Esophagus squamous epithelium (tissue), 5 donors: Measurements from ENCODE around the gene SLC38A11. TPM values are rescaled to one million over a fixed set of nuclear protein-coding genes. Genes with fewer than 3 reads are reported as not detected.

Experiments used
- DNase-seq: peaks from one replicate; lab custom pipeline; 2025; lab: John Stamatoyannopoulos, UW
- H3K27ac ChIP-seq, 4 donors: fragments of 200-600 bp; sonication (generic); one replicate each; pipeline ENCODE4 v1.5.1; 2016 to 2019; ENCODE audit warnings: mild to moderate bottlenecking in 1 of 4
- H3K27me3 ChIP-seq, 4 donors: fragments of 200-600 bp; sonication (generic); 1 replicate in 3 of 4; 2 replicates in 1 of 4; pipeline versions ENCODE4 v1.5.1 to v1.6.0; 2017 to 2021; ENCODE audit warnings: antibody characterized with exemption in 1 of 4
- H3K36me3 ChIP-seq, 3 donors: fragments of 200-600 bp; sonication (generic); one replicate each; pipeline ENCODE4 v1.5.1; 2016 to 2019
- H3K4me1 ChIP-seq, 3 donors: fragments of 200-600 bp; sonication (generic); one replicate each; pipeline ENCODE4 v1.5.1; 2017 to 2019
- H3K4me3 ChIP-seq, 4 donors: fragments of 200-600 bp; sonication (generic); 1 replicate in 3 of 4; 2 replicates in 1 of 4; pipeline ENCODE4 v1.5.1; 2016 to 2019; ENCODE audit warnings: mild to moderate bottlenecking in 2 of 4, moderate library complexity in 1 of 4
- H3K9me3 ChIP-seq, 3 donors: fragments of 200-600 bp; sonication (generic); one replicate each; pipeline ENCODE4 v1.5.1; 2016 to 2019
- CTCF ChIP-seq, 6 experiments: fragments of 450-650 bp in 4 of 6; fragments of 200-600 bp in 2 of 6; sonication (generic) in 2 of 6; IDR thresholded peaks; one replicate each; pipeline ENCODE4 v1.5.1; 2016 to 2019; ENCODE audit warnings: antibody characterized with exemption in 6 of 6, mild to moderate bottlenecking in 4 of 6, moderate library complexity in 4 of 6
- POLR2A ChIP-seq, 4 donors: fragments of 450-650 bp; IDR thresholded peaks; one replicate each; pipeline ENCODE4 v1.6.1; 2017; ENCODE audit warnings: antibody characterized with exemption in 4 of 4, mild to moderate bottlenecking in 4 of 4, moderate library complexity in 3 of 4
- WGBS, 2 donors: methylation state at CpG; one replicate each; pipeline ENCODE4 v1.1.5; 2018; 5-methylcytosine and 5-hydroxymethylcytosine counted together
- intact Hi-C: fragments of 100-400 bp; cut with DNase I; formaldehyde crosslinking; loops from one replicate; pipeline ENCODE4 v1.15.0; 2022
- total RNA-seq, 4 donors: library from RNA; depleted of rRNA; stranded (reverse); fragments of >200 nt; gene quantifications; one replicate each; pipeline ENCODE4 v1.1.0, GENCODE V29; 2016
- donor health status: DM: yes; HTN: yes; CAD: no.

SLC38A11 gene
- total RNA-seq, 4 donors from 2014 or later, result 0.47 to 2.5 (median 0.66) TPM; not detected in 1

GRCh38 chr2:164964700-164965099 is 9.4 kb upstream of the SLC38A11 start:
- Histone ChIP-seq H3K27me3 (no peaks in the 10 kb centered on the region), H3K27ac (no peak overlapping the region), H3K4me1 (peaks cover 0 to 10% (median 4%) of the 10 kb centered on the region in 3 donors), H3K9me3 (no peaks in the 10 kb centered on the region), H3K36me3 (no peaks in the 10 kb centered on the region), H3K4me3 (no peak overlapping the region)
- no peak for DNase-seq
- 72 to 75% methylated on average over 1 of the region's 1 CpG for WGBS, 2 donors
- intact Hi-C loops, result no loop called here
- no peak for TF ChIP-seq POLR2A (IDR thresholded peaks at IDR 0.05)
- no peak for TF ChIP-seq CTCF (IDR thresholded peaks at IDR 0.05)

- no peak for TF ChIP-seq CTCF (IDR thresholded peaks at IDR 0.05)
- no peak for TF ChIP-seq POLR2A (IDR thresholded peaks at IDR 0.05)
- no peaks in the 10 kb centered on the region for H3K9me3 ChIP-seq
- H3K27ac ChIP-seq, result no peak overlapping the region
- 51 to 73% methylated on average over 2 of the region's 2 CpGs for whole genome bisulfite sequencing, 2 donors
- peaks cover 0 to 5% (median 0%) of the 10 kb centered on the region in 3 donors for H3K4me1 ChIP-seq
- H3K36me3 ChIP-seq, result no peaks in the 10 kb centered on the region
- intact Hi-C loops, result no loop called here
- DNase-seq, result no peak
- H3K4me3 ChIP-seq, result no peak overlapping the region
- peaks cover 0 to under 1% (median 0%) of the 10 kb centered on the region in 4 donors for H3K27me3 ChIP-seq
Observed at GRCh38 chr2:164960159-164960558, 4.8 kb upstream of the SLC38A11 start.

DNA sequence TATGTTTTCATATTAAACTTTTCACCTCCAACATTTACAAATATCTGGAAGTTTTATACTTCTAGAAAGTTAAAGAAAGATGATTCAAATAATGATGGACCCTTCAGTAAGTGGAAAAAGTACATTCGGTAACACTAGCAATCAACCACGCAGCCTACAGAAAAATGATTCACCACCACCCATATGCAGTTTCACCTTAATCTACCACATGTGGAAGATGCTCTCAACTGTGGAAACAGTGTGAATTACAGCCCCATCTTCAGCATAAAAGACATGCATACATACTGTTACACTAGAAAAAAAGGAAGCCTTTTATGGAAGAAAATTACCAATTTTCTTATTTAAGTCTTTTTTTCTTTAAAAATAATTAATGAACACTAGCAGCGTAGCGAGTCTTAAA is 1.1 kb downstream of the SLC38A11 start:
- DNase-seq, result no peak
- H3K9me3 ChIP-seq, result no peaks in the 10 kb centered on the region
- no peak overlapping the region for H3K27ac ChIP-seq
- H3K4me3 ChIP-seq, result peak overlapping the region in 1 of 4 donors; percentile 41
- peaks cover 0 to 11% (median 3%) of the 10 kb centered on the region in 3 donors for H3K4me1 ChIP-seq
- TF ChIP-seq POLR2A (IDR thresholded peaks at IDR 0.05) (no peak), CTCF (IDR thresholded peaks at IDR 0.05) (no peak)
- intact Hi-C loops, result no loop called here
- peaks cover 0 to 21% (median 0%) of the 10 kb centered on the region in 4 donors for H3K27me3 ChIP-seq
- 86 to 90% methylated on average over 4 of the region's 4 CpGs for WGBS, 2 donors
- no peaks in the 10 kb centered on the region for H3K36me3 ChIP-seq

DNA sequence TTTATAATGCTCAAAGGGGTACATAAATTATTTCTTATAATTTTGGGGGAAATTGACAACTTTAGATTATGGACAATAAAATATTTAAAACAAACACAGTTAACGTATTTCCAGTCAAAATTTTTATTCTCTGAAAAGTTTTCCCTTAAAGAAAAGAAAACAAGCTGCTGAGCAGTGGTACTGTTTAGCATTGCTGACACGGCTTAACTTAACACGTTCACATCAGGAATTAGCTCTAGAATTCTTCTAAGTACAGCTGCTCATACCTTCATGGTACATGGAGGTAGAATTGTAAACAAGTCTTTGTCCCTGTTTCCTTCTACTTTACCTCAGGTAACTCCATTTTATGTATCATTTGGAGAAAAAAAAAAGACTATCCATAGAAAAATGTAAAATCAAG is 2.0 kb downstream of the SLC38A11 start:
- no peaks in the 10 kb centered on the region for H3K36me3 ChIP-seq
- H3K9me3 ChIP-seq, result no peaks in the 10 kb centered on the region
- H3K27ac ChIP-seq, result no peak overlapping the region
- intact Hi-C loops, result no loop called here
- H3K27me3 ChIP-seq, result peaks cover 0 to 21% (median 0%) of the 10 kb centered on the region in 4 donors
- no peak overlapping the region for H3K4me3 ChIP-seq
- DNase-seq, result no peak
- 52 to 58% methylated on average over 3 of the region's 3 CpGs for WGBS, 2 donors
- H3K4me1 ChIP-seq, result peaks cover 0 to 11% (median 3%) of the 10 kb centered on the region in 3 donors
- no peak for TF ChIP-seq POLR2A (IDR thresholded peaks at IDR 0.05)
- TF ChIP-seq CTCF (IDR thresholded peaks at IDR 0.05), result no peak

GRCh38 chr2:164952057-164952702 is 3.1 kb downstream of the SLC38A11 start:
- H3K36me3 ChIP-seq, result no peaks in the 10 kb centered on the region
- no peak overlapping the region for H3K4me3 ChIP-seq
- 61 to 65% methylated on average over 8 of the region's 8 CpGs for WGBS, 2 donors
- intact Hi-C loops, result no loop called here
- H3K4me1 ChIP-seq, result peaks cover 0 to 11% (median 3%) of the 10 kb centered on the region in 3 donors
- H3K27me3 ChIP-seq, result peaks cover 0 to 21% (median 0%) of the 10 kb centered on the region in 4 donors
- no peak for DNase-seq
- no peak overlapping the region for H3K27ac ChIP-seq
- TF ChIP-seq CTCF (IDR thresholded peaks at IDR 0.05), result no peak
- no peak for TF ChIP-seq POLR2A (IDR thresholded peaks at IDR 0.05)
- no peaks in the 10 kb centered on the region for H3K9me3 ChIP-seq
